Measurements from ENCODE around the gene CFAP47. TPM values are rescaled to one million over a fixed set of nuclear protein-coding genes. Genes with fewer than 3 reads are reported as not detected.
"Not testable (repeated sequence)": the region's sequence is repeated elsewhere in the genome, so short reads cannot be mapped to it uniquely, and the experiment has no call there.

The CFAP47 gene
- total RNA-seq: 0.10 TPM

DNA sequence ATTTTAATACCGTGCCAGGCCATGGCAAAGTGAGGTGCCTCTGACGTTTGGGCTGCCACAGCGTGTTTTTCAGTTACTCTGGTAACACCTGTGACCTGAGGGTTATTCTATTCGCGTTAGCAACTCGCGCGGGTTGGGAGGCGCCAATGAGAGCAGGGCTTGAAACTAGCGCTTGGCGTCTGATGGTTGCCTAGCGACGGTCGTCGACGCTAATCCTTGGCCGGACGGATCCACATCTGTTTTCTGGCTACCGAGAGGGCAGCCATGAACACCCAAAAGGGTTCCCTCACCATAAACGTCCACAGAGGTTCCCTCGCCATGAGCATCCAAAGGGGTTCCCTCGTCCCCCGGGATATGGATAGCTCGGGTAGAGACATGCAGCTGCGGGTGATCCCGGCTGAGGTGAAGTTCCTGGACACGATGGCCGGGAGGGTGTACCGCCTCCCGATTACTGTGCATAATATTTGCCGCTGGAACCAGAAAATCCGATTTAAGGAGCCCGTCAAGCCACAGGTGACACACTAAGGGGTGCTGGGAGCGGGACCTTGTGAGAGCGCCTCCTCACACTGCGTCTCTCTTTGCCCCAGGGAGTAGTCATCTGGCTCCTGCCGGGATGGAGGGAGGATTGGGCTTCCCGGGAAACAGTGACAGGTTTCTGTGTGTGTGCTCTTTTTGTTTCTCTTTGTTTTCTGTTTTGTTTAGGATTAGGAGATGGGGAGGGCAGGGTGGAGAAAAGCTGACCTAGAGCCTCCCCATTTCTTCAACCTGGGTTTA lies at the start of gene CFAP47:
Gene CFAP47, plus strand, starts transcription at position 199 of the 774 bp plus-strand sequence. Its CDS starts 66 bp downstream, at position 265.
- no peaks in the 10 kb centered on the region for H3K27me3 ChIP-seq (ENCODE audit: insufficient read depth, low read length)
- H3K9me3 ChIP-seq (ENCODE audit: low read depth, low read length): no peaks in the 10 kb centered on the region
- H3K4me1 ChIP-seq (ENCODE audit: insufficient read depth, low read length): no peaks in the 10 kb centered on the region
- H3K4me3 ChIP-seq (ENCODE audit: low read length): no peak within 1 kb of the TSS

DNA sequence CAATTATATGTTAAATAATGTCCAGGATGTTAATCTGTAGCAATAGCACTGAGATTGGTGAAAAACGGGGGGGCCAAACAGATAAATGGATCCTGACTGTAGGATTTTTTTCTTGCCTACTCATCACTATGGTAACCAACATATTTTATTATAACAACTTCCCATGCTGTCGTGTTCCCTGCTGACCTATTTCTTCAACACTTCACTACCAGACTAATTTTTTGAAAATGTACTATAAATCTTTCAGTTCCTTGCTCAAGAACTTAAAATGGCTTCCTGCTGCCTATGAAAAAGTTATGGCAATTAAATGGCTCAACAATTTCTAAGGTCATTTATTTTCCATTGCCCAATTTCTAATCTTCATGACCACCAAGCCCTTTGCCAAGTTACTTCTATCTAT lies 38.9 kb upstream of the CFAP47 start:
- no peaks in the 10 kb centered on the region for H3K4me1 ChIP-seq (ENCODE audit: insufficient read depth, low read length)
- no peak overlapping the region for H3K4me3 ChIP-seq (ENCODE audit: low read length)
- no peaks in the 10 kb centered on the region for H3K9me3 ChIP-seq (ENCODE audit: low read depth, low read length)
- no peaks in the 10 kb centered on the region for H3K27me3 ChIP-seq (ENCODE audit: insufficient read depth, low read length)

GRCh38 chrX:35886135-35886534 lies 33.4 kb upstream of the CFAP47 start:
- Histone ChIP-seq H3K4me1 (ENCODE audit: insufficient read depth, low read length) (no peaks in the 10 kb centered on the region), H3K27me3 (ENCODE audit: insufficient read depth, low read length) (no peaks in the 10 kb centered on the region), H3K9me3 (ENCODE audit: low read depth, low read length) (no peaks in the 10 kb centered on the region), H3K4me3 (ENCODE audit: low read length) (no peak overlapping the region)

GRCh38 chrX:35890699-35891098 lies 28.8 kb upstream of the CFAP47 start:
- no peaks in the 10 kb centered on the region for H3K4me1 ChIP-seq (ENCODE audit: insufficient read depth, low read length)
- H3K9me3 ChIP-seq (ENCODE audit: low read depth, low read length): no peaks in the 10 kb centered on the region
- no peaks in the 10 kb centered on the region for H3K27me3 ChIP-seq (ENCODE audit: insufficient read depth, low read length)
- no peak overlapping the region for H3K4me3 ChIP-seq (ENCODE audit: low read length)

- H3K9me3 ChIP-seq (ENCODE audit: low read depth, low read length); H3K4me1 ChIP-seq (ENCODE audit: insufficient read depth, low read length); H3K27me3 ChIP-seq (ENCODE audit: insufficient read depth, low read length); H3K4me3 ChIP-seq (ENCODE audit: low read length): not testable (repeated sequence)
These were observed 67.3 kb downstream of the CFAP47 start for GRCh38 chrX:35986816-35987215.

- Histone ChIP-seq H3K9me3 (ENCODE audit: low read depth, low read length) (no peaks in the 10 kb centered on the region), H3K4me1 (ENCODE audit: insufficient read depth, low read length) (no peaks in the 10 kb centered on the region), H3K27me3 (ENCODE audit: insufficient read depth, low read length) (no peaks in the 10 kb centered on the region), H3K4me3 (ENCODE audit: low read length) (no peak overlapping the region)
These were observed 87.7 kb downstream of the CFAP47 start for GRCh38 chrX:36007207-36007606.

DNA sequence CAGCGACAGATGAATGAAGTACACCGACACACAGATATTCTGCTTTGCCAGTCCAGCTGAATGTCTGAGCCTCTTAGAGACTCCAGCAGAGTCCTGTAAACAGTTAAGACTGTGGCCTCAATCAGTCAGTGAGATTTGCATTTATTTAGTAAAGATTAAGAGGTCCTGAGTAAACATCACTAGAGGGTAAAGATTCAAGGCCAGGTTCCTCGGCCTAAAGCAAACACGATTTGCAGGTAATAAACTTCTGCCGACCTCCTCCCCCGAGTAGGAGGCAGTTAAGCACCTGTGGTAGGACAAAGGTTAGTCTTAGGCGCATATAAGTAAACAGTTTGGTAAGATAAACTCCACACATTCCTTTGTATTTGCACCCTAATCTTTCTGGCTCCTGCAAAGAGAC lies 99.6 kb downstream of the CFAP47 start:
- Histone ChIP-seq H3K27me3 (ENCODE audit: insufficient read depth, low read length) (no peaks in the 10 kb centered on the region), H3K4me1 (ENCODE audit: insufficient read depth, low read length) (no peaks in the 10 kb centered on the region), H3K4me3 (ENCODE audit: low read length) (no peak overlapping the region), H3K9me3 (ENCODE audit: low read depth, low read length) (no peaks in the 10 kb centered on the region)

DNA sequence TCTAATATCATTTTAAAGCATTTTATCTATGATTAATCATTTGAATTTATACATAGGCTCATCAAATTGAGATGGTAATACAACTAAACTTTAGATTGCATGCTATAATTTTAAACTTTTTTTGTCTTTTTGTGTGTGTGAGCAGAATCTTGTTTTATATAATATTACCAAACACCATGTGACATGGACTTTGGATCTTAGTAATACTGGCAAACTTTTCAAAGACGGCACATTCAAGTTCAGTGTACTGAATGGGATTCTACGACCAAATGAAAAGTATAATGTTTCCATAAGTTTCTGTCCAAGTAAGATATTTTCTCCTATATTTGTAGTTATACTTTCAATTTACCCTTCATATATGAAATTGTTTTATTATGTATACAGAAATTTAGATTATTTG lies 116.0 kb downstream of the CFAP47 start:
- no peaks in the 10 kb centered on the region for H3K27me3 ChIP-seq (ENCODE audit: insufficient read depth, low read length)

GRCh38 chrX:36062778-36063177 lies 143.2 kb downstream of the CFAP47 start:
- no peaks in the 10 kb centered on the region for H3K9me3 ChIP-seq (ENCODE audit: low read depth, low read length)
- no peaks in the 10 kb centered on the region for H3K27me3 ChIP-seq (ENCODE audit: insufficient read depth, low read length)
- H3K4me3 ChIP-seq (ENCODE audit: low read length): no peak overlapping the region
- no peaks in the 10 kb centered on the region for H3K4me1 ChIP-seq (ENCODE audit: insufficient read depth, low read length)

More for the DNA sequence above, 116.0 kb downstream of the CFAP47 start:
- Histone ChIP-seq H3K4me3 (ENCODE audit: low read length) (no peak overlapping the region), H3K4me1 (ENCODE audit: insufficient read depth, low read length) (no peaks in the 10 kb centered on the region), H3K9me3 (ENCODE audit: low read depth, low read length) (no peaks in the 10 kb centered on the region)

DNA sequence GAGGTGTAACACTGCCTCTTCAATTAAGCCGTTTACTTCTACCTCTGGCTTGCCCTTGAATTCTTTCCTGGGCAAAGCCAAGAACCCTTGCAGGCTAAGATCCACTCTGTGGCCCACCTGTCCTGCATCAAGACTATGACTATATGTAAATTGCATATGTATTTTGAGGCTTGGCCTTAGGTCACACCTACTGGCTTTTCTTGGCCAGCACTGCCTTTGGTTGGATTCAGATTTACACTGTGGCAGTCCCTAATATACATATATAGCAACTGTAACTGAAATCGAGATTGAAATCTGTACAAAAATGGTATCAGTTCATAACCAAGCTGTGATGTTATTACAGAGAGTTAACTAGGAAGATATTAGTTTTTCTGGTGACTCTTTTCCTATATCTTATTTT lies 151.5 kb downstream of the CFAP47 start:
- Histone ChIP-seq H3K4me1 (ENCODE audit: insufficient read depth, low read length) (no peaks in the 10 kb centered on the region), H3K4me3 (ENCODE audit: low read length) (no peak overlapping the region), H3K9me3 (ENCODE audit: low read depth, low read length) (no peaks in the 10 kb centered on the region), H3K27me3 (ENCODE audit: insufficient read depth, low read length) (no peaks in the 10 kb centered on the region)

GRCh38 chrX:36075009-36075408 lies 155.5 kb downstream of the CFAP47 start:
- not testable (repeated sequence) for H3K4me3 ChIP-seq (ENCODE audit: low read length); H3K9me3 ChIP-seq (ENCODE audit: low read depth, low read length); H3K27me3 ChIP-seq (ENCODE audit: insufficient read depth, low read length); H3K4me1 ChIP-seq (ENCODE audit: insufficient read depth, low read length)

GRCh38 chrX:36083256-36083655 lies 163.7 kb downstream of the CFAP47 start:
- Histone ChIP-seq H3K4me1 (ENCODE audit: insufficient read depth, low read length) (no peaks in the 10 kb centered on the region), H3K4me3 (ENCODE audit: low read length) (no peak overlapping the region), H3K9me3 (ENCODE audit: low read depth, low read length) (no peaks in the 10 kb centered on the region), H3K27me3 (ENCODE audit: insufficient read depth, low read length) (no peaks in the 10 kb centered on the region)

- Histone ChIP-seq H3K9me3 (ENCODE audit: low read depth, low read length) (no peaks in the 10 kb centered on the region), H3K4me1 (ENCODE audit: insufficient read depth, low read length) (no peaks in the 10 kb centered on the region), H3K4me3 (ENCODE audit: low read length) (no peak overlapping the region), H3K27me3 (ENCODE audit: insufficient read depth, low read length) (no peaks in the 10 kb centered on the region)
These were observed 167.8 kb downstream of the CFAP47 start for GRCh38 chrX:36087366-36087765.

GRCh38 chrX:36088939-36089338 lies 169.4 kb downstream of the CFAP47 start:
- not testable (repeated sequence) for H3K9me3 ChIP-seq (ENCODE audit: low read depth, low read length); H3K27me3 ChIP-seq (ENCODE audit: insufficient read depth, low read length); H3K4me1 ChIP-seq (ENCODE audit: insufficient read depth, low read length); H3K4me3 ChIP-seq (ENCODE audit: low read length)

DNA sequence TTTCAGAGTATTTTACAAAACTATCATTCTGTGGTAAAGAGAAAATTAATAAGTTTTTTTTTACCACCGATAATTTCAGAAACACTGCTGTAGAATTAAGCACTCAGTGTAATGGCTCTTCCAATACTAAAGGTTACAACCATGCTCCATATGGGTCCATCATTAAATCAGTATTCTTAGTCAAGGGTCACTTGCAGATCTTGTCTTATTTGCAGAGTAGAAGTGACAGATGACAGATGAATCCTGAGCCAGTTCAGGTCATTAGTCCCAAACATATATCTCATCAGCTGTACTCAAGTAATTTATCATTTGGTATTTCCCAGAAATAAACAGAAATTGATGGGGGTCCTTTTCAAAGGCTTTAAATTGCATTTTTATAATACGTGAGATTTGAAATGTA lies 182.9 kb downstream of the CFAP47 start:
- Histone ChIP-seq H3K9me3 (ENCODE audit: low read depth, low read length) (no peaks in the 10 kb centered on the region), H3K27me3 (ENCODE audit: insufficient read depth, low read length) (no peaks in the 10 kb centered on the region), H3K4me1 (ENCODE audit: insufficient read depth, low read length) (no peaks in the 10 kb centered on the region), H3K4me3 (ENCODE audit: low read length) (no peak overlapping the region)

DNA sequence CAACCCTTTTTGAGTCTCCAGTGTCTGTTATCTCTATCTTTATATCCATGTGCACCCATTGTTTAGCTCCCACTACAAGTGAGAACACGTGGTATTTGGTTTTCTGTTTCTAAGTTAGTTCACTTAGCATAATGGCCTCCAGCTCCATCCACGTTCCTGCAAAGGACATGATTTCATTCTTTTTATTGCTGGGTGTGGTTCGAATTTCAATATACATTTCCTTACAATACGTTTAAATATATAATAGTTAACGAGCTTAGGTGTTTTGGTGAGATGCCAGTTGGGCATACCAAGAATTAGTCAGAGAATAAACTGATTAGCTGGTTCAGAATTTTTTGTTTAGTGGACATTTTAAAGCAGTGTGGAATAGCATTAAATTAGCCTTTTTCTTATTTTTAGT lies 196.7 kb downstream of the CFAP47 start:
- Histone ChIP-seq H3K4me1 (ENCODE audit: insufficient read depth, low read length) (no peaks in the 10 kb centered on the region), H3K9me3 (ENCODE audit: low read depth, low read length) (no peaks in the 10 kb centered on the region), H3K27me3 (ENCODE audit: insufficient read depth, low read length) (no peaks in the 10 kb centered on the region), H3K4me3 (ENCODE audit: low read length) (no peak overlapping the region)
